ENCODE data around the gene FOXP4. TPM values are rescaled to one million over a fixed set of nuclear protein-coding genes. Genes with fewer than 3 reads are reported as not detected.

FOXP4 gene
- total RNA-seq, 1 donor, result 2.2 TPM

DNA sequence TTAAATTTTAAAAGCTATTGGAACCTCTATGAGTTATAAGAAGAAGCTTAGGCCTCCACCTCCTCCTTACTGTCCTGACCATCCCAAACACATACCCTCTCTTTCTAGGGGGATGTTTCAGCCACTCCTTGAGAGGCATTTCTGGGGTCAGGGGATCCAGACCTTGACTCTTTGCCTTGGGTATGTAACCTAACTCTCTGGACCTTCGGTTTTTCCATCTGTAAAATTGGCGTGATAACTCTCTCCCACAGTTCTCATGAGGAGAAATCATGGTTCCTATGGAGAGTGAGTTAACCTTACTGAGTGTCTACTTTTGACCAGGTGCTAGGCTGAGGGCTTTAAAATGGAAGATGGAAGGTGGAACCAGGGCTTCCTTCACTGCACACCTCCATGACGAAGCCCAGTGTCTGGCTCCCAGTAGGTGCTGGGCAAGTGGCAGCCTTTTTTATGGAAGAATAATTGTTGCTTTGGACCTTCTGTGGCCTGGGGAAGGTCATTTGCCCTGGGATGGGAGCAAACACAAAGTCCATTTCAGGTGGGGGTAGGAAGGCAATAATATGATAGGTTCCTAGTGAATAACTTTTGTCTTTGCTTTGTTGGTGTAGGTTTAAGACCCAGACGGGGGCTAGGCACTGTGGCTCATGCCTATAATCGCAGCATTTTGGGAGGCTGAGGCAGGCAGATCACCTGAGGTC lies 18.4 kb downstream of the FOXP4 start:
- no peak for TF ChIP-seq CTCF (IDR thresholded peaks at IDR 0.05; ENCODE audit: insufficient read depth, low read depth, low read length)
- no peak for DNase-seq (ENCODE audit: low read depth)
- H3K4me3 ChIP-seq (ENCODE audit: low read depth, low read length), result no peak overlapping the region

- H3K4me3 ChIP-seq (ENCODE audit: low read depth, low read length), result no peak overlapping the region
- DNase-seq (ENCODE audit: low read depth), result no peak
- no peak for TF ChIP-seq CTCF (IDR thresholded peaks at IDR 0.05; ENCODE audit: insufficient read depth, low read depth, low read length)
Observed at GRCh38 chr6:41565701-41566100, 19.5 kb downstream of the FOXP4 start.

DNA sequence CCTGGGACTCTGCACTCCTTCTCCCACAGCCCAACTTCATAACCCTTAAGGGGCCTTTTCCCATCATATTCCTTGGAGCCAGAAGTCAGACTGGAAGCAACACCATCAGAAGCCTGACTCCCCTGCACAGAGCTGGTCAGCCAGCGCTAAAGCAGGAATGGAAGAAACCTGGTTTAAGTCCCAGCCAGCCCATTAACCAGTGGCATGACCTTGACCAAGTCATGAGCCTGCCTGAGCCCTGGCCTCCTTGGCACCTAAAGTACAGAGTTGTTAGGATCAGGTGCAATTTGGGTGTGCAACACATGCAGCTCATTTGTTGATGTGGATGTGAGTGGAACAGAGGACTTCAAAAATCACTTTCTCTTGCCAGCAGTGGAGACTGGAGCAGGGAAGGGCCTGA lies 20.8 kb downstream of the FOXP4 start:
- no peak for DNase-seq (ENCODE audit: low read depth)
- no peak overlapping the region for H3K4me3 ChIP-seq (ENCODE audit: low read depth, low read length)
- TF ChIP-seq CTCF (IDR thresholded peaks at IDR 0.05; ENCODE audit: insufficient read depth, low read depth, low read length), result no peak

DNA sequence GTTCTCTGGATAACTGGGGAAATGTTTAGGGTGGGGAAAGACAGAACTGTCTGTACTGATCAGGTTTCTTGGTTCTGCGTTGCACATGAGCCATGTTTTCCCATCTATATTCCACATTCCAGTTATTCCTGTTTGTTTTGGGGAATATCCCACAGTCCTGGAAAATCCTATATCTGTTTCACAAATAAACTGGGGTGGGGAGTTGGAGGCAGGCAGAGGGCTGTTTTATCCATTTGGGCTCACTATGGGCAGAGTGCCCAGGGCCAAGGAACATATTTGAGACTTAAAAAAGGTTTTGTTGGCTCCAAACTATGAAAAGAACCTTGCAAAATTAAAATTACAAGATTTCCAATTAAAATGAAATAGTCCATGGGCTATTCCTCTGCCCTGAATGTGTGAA lies 21.5 kb downstream of the FOXP4 start:
- H3K4me3 ChIP-seq (ENCODE audit: low read depth, low read length), result no peak overlapping the region
- no peak for DNase-seq (ENCODE audit: low read depth)
- no peak for TF ChIP-seq CTCF (IDR thresholded peaks at IDR 0.05; ENCODE audit: insufficient read depth, low read depth, low read length)

GRCh38 chr6:41568202-41568584 lies 22.0 kb downstream of the FOXP4 start:
- H3K4me3 ChIP-seq (ENCODE audit: low read depth, low read length), result no peak overlapping the region
- no peak for TF ChIP-seq CTCF (IDR thresholded peaks at IDR 0.05; ENCODE audit: insufficient read depth, low read depth, low read length)
- DNase-seq (ENCODE audit: low read depth), result no peak

DNA sequence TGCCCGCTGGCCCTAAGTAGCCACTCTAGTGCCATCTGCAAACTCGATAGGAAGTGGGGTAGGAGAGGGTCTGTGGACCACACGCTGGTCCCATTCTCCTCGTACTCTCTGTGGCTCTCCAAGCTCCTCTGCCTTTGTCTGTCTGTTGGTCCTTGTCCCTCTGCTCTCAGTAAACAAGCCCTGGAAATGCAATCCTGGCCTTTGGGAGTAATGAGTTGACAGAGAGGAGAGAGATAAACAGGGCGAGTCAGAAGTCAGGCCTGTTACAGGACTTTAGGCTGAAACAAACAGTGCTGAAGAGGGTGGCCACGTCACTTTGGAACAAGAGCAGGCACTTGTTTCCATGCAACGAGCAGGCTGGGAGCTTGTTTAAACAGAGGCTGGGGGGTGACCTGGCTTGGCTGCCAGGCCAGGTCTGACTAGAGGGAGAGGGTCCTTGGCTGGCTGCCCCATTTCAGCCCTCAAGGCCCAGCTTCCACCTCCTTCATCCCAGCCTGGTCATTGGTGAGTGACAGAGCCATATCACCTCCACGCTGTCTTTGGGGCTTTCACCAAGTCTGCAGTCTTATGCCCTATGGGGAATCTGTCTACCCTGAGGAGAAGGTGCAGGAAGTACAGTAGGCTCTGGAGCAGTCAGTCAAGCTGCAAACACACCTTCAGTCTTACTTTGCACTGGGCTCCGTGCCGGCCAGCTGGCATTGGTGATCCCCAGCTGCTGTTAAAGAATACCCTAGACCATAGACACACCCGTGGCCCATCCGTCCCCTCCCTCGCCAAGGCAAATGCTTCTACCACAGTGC lies 22.6 kb downstream of the FOXP4 start:
- TF ChIP-seq CTCF (IDR thresholded peaks at IDR 0.05; ENCODE audit: insufficient read depth, low read depth, low read length), result no peak
- peak; percentile 36 for DNase-seq (ENCODE audit: low read depth)
- no peak overlapping the region for H3K4me3 ChIP-seq (ENCODE audit: low read depth, low read length)
